BE2C (cell line): Measurements from ENCODE around the gene COQ8B.

Source experiments
- DNase-seq: peaks from one replicate; pipeline ENCODE4 v3.0.0-alpha.2; 2020
- H3K27me3 ChIP-seq: fragments of 250-450 bp; sonication (Bioruptor Pico); 2 replicates; pipeline ENCODE4 v1.5.1; 2020; ENCODE audit warnings: mild to moderate bottlenecking
- H3K36me3 ChIP-seq: fragments of 250-450 bp; sonication (Bioruptor Pico); 2 replicates; pipeline ENCODE4 v1.5.1; 2020; ENCODE audit warnings: mild to moderate bottlenecking
- H3K4me1 ChIP-seq: fragments of 250-450 bp; sonication (Bioruptor Pico); 2 replicates; pipeline ENCODE4 v1.5.1; 2020
- H3K4me3 ChIP-seq: 2 replicates; pipeline ENCODE4 v1.5.1; 2011; ENCODE audit warnings: low read depth, low read length
- H3K9me3 ChIP-seq: fragments of 250-450 bp; sonication (Bioruptor Pico); 2 replicates; pipeline ENCODE4 v1.5.1; 2020
- TF ChIP-seq, protein P1 (sequence below): IDR thresholded peaks from 2 replicates; pipeline ENCODE4 v1.5.1; 2012; ENCODE audit warnings: mild to moderate bottlenecking, low read depth, low read length

The COQ8B gene

DNA sequence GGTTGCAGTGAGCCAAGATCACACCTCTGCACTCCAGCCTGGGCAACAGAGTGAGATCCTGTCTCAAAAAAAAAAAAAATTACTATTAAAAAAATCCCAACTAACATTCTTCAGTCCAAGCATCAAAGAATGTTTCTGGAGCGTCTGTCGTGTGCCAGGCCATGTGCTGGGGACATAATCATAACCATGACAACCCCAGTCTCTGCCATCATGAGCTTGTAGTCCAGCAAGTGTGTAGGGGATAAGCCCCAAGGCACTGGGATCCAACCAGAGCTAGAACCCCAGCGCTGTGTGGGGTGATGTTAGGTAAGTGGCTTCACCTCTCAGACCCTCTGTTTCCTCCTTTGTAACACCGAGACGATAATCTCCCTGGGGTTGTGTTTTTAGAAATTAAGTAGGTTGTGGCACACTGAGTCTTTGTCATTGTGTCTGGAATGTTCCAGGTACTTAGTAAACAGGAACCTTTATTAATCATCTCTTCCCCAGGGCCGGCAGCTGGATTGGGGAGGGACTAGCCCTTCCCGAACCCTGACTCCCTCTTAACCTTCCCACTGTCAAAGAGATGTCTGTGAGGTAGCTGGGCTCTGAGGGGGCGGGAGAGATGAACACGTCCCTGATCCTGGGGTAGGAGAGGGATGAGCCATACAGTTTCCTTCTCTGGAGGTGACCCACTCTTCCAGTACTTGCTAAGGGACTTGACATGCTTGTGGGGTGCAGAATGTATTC lies 5.4 kb upstream of the COQ8B start:
- TF ChIP-seq, protein P1, sequence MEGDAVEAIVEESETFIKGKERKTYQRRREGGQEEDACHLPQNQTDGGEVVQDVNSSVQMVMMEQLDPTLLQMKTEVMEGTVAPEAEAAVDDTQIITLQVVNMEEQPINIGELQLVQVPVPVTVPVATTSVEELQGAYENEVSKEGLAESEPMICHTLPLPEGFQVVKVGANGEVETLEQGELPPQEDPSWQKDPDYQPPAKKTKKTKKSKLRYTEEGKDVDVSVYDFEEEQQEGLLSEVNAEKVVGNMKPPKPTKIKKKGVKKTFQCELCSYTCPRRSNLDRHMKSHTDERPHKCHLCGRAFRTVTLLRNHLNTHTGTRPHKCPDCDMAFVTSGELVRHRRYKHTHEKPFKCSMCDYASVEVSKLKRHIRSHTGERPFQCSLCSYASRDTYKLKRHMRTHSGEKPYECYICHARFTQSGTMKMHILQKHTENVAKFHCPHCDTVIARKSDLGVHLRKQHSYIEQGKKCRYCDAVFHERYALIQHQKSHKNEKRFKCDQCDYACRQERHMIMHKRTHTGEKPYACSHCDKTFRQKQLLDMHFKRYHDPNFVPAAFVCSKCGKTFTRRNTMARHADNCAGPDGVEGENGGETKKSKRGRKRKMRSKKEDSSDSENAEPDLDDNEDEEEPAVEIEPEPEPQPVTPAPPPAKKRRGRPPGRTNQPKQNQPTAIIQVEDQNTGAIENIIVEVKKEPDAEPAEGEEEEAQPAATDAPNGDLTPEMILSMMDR = no peak
- Histone ChIP-seq H3K27me3 (no peaks in the 10 kb centered on the region), H3K9me3 (no peaks in the 10 kb centered on the region), H3K36me3 (no peaks in the 10 kb centered on the region), H3K4me3 (no peak overlapping the region), H3K4me1 (no peaks in the 10 kb centered on the region)
- no peak for DNase-seq

DNA sequence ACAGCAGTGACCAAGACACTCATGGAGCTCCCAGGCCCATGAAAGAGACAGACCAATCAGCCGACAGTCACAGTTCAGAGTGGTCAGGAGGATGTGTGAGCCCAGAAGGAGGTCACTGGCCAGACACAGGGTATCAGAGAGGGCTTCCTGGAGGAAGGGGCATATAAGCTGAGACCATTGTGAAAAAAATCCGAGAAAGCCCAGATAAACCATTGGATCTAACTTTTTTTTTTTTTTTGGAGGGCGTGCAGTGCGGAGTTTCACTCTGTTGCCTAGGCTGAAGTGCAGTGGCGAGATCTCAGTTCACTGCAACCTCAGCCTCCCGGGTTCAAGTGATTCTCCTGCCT lies 4.4 kb upstream of the COQ8B start:
- no peaks in the 10 kb centered on the region for H3K9me3 ChIP-seq
- TF ChIP-seq, protein P1 = no peak
- no peak overlapping the region for H3K4me3 ChIP-seq
- no peak for DNase-seq
- no peaks in the 10 kb centered on the region for H3K27me3 ChIP-seq
- no peaks in the 10 kb centered on the region for H3K36me3 ChIP-seq
- peaks cover 2% of the 10 kb centered on the region; the same call in 1 of the 2 replicates for H3K4me1 ChIP-seq

DNA sequence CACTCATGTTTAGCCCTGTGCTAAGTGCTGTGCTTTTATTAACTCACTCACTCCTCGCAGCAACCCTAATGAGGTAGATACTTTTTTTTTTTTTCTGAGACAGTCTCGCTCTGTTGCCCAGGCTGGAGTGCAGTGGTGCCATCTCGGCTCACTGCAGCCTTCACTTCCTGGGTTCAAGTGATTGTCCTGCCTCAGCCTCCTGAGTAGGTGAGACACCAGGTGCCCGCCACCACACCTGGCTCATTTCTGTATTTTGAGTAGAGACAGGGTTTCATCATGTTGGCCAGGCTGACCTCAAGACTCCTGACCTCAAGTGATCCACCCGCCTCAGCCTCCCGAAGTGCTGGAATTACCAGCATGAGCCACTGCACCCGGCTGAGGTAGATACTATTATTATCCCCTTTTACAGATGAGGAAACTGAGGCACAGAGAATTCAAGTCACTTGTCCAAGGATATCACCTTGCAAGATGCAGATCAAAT lies 2.8 kb upstream of the COQ8B start:
- Histone ChIP-seq H3K36me3 (no peaks in the 10 kb centered on the region), H3K4me3 (no peak overlapping the region), H3K9me3 (no peaks in the 10 kb centered on the region), H3K27me3 (no peaks in the 10 kb centered on the region), H3K4me1 (peaks cover 4% of the 10 kb centered on the region; the same call in 1 of the 2 replicates)
- TF ChIP-seq, protein P1 = no peak
- no peak for DNase-seq

GRCh38 chr19:40718774-40719391 lies 2.2 kb upstream of the COQ8B start:
- Histone ChIP-seq H3K4me3 (peak overlapping the region; percentile 84), H3K27me3 (no peaks in the 10 kb centered on the region), H3K9me3 (no peaks in the 10 kb centered on the region), H3K4me1 (peaks cover 4% of the 10 kb centered on the region; the same call in 1 of the 2 replicates), H3K36me3 (no peaks in the 10 kb centered on the region)
- DNase-seq = no peak
- TF ChIP-seq, protein P1 = no peak

DNA sequence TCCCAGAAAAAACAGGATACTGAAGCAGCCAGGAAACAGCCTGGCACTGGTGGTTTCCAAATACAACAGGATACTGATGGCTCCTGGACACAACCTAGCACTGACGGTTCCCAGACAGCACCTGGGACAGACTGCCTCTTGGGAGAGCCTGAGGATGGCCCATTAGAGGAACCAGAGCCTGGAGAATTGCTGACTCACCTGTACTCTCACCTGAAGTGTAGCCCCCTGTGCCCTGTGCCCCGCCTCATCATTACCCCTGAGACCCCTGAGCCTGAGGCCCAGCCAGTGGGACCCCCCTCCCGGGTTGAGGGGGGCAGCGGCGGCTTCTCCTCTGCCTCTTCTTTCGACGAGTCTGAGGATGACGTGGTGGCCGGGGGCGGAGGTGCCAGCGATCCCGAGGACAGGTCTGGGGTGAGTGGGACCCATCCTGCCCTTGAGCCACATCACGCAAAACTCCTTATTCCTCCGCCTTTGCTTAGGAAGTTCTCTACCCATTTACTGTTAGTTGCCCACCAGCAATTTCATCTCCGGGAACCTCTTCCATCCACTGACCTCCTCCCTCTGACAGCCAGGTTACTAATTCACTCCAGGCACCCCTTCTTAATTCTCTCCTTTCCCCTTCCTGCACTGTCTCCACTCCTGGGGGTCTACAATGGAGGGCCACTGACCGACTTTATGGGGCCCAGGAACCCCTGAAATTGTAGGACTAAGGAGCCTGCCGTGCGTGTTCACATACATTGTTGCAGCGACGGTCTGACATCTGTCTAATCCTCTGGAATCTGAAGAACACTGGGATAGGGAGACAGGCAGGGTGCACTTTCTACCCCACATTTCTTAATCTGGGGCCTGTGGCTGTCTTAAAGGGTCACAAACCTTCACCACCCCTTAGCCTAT lies 1.4 kb upstream of the COQ8B start:
- no peaks in the 10 kb centered on the region for H3K36me3 ChIP-seq
- TF ChIP-seq, protein P1 = no peak
- no peak for DNase-seq
- H3K4me3 ChIP-seq = peak overlapping the region; percentile 84
- no peaks in the 10 kb centered on the region for H3K9me3 ChIP-seq
- H3K27me3 ChIP-seq = no peaks in the 10 kb centered on the region
- H3K4me1 ChIP-seq = peaks cover 4% of the 10 kb centered on the region; the same call in 1 of the 2 replicates
